HL-60 (cell line): ENCODE measurements around the gene KCNF1.
A peak's percentile ranks its signal among the peaks of the same experiment; 100 is the strongest.

ENCODE experiments used
- DNase-seq, 2 experiments: peaks; one replicate each; pipeline ENCODE4 v3.0.0-alpha.2; 2010 to 2020; ENCODE audit warnings: low read depth in 1 of 2, low spot score in 1 of 2
- H3K27ac ChIP-seq: fragments of 250-450 bp; sonication (Bioruptor Pico); replicated peaks from 2 replicates; pipeline ENCODE4 v1.5.1; 2020; ENCODE audit warnings: mild to moderate bottlenecking, moderate library complexity
- H3K27me3 ChIP-seq: fragments of 250-450 bp; sonication (Bioruptor Pico); 2 replicates; pipeline ENCODE4 v1.5.1; 2021; ENCODE audit warnings: mild to moderate bottlenecking, moderate library complexity; ENCODE audit not compliant: insufficient read depth, poor library complexity, severe bottlenecking
- H3K4me3 ChIP-seq: replicated peaks from 2 replicates; pipeline ENCODE4 v1.5.1; 2011; ENCODE audit warnings: mild to moderate bottlenecking, control low read depth, low read length; ENCODE audit not compliant: insufficient read depth
- CTCF ChIP-seq: IDR thresholded peaks from one replicate; pipeline ENCODE4 v1.5.1; 2011; ENCODE audit warnings: low read length, control low read depth, inconsistent platforms; ENCODE audit not compliant: insufficient read depth
- GABPA ChIP-seq: IDR thresholded peaks from 2 replicates; pipeline ENCODE4 v1.6.1; 2012; ENCODE audit warnings: low read depth
- POLR2AphosphoS5 ChIP-seq: IDR thresholded peaks from 2 replicates; pipeline ENCODE4 v1.6.1; 2012; ENCODE audit warnings: low read depth
- REST ChIP-seq: IDR thresholded peaks from 2 replicates; pipeline ENCODE4 v1.6.1; 2012; ENCODE audit warnings: low read depth; ENCODE audit not compliant: insufficient replicate concordance
- SPI1 ChIP-seq: IDR thresholded peaks from 2 replicates; pipeline ENCODE4 v1.6.1; 2012; ENCODE audit warnings: low read depth, mild to moderate bottlenecking, borderline replicate concordance

The KCNF1 gene

GRCh38 chr2:10863837-10864236 lies 47.9 kb upstream of the KCNF1 start:
- Histone ChIP-seq H3K27me3 (peaks cover 6% of the 10 kb centered on the region), H3K27ac (no peak overlapping the region), H3K4me3 (no peak overlapping the region)
- no peak for TF ChIP-seq CTCF
- peak; percentile 40; the same call in 1 of the 2 replicates for TF ChIP-seq GABPA
- peak; percentile 86; the same call in 1 of the 2 replicates for TF ChIP-seq SPI1
- TF ChIP-seq POLR2AphosphoS5: peak; percentile 81
- TF ChIP-seq REST: no peak
- peak; percentile 73 to 85 for DNase-seq

GRCh38 chr2:10864251-10864650 lies 47.5 kb upstream of the KCNF1 start:
- H3K27me3 ChIP-seq: peaks cover 6% of the 10 kb centered on the region
- DNase-seq: no peak
- TF ChIP-seq CTCF (no peak), POLR2AphosphoS5 (no peak), GABPA (no peak), REST (no peak), SPI1 (no peak)
- no peak overlapping the region for H3K4me3 ChIP-seq
- H3K27ac ChIP-seq: no peak overlapping the region

GRCh38 chr2:10864861-10865636 lies 46.7 kb upstream of the KCNF1 start:
- no peak for DNase-seq
- Histone ChIP-seq H3K4me3 (no peak overlapping the region), H3K27me3 (peaks cover 6% of the 10 kb centered on the region), H3K27ac (no peak overlapping the region)
- TF ChIP-seq SPI1: no peak
- no peak for TF ChIP-seq GABPA
- no peak for TF ChIP-seq CTCF
- TF ChIP-seq REST: no peak
- TF ChIP-seq POLR2AphosphoS5: no peak
